ENCODE measurements around the gene KRT28. TPM values are rescaled to one million over a fixed set of nuclear protein-coding genes. Genes with fewer than 3 reads are reported as not detected.
A peak's percentile ranks its signal among the peaks of the same experiment; 100 is the strongest.

KRT28 gene, protein sequence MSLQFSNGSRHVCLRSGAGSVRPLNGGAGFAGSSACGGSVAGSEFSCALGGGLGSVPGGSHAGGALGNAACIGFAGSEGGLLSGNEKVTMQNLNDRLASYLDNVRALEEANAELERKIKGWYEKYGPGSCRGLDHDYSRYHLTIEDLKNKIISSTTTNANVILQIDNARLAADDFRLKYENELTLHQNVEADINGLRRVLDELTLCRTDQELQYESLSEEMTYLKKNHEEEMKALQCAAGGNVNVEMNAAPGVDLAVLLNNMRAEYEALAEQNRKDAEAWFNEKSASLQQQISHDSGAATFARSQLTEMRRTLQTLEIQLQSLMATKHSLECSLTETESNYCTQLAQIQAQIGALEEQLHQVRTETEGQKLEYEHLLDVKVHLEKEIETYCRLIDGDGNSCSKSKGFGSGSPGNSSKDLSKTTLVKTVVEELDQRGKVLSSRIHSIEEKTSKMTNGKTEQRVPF
- total RNA-seq (2014; rRNA removed; shearing (Covaris generic); ENCODE audit: low replicate concordance), result not detected in 2 replicates

DNA sequence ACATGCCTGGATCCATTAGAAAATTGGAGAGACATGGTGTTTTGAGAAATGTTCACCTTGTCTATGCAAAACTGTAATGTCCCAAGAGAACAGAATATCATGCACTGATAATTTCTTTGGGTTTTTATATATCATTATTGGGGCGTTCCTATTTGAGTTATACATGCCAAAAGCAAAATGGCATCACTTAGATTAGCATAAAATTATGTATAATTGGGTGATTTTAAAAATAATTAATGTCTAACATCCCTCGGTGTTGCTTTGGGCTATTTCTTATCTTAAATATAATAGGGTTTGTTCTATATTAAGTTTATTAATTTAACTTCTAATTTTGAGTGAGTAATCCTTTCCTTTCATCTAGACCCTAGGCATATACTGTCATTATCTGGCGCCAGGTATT, at the start of gene KRT28:
Gene KRT28, minus strand, starts transcription at position 101 of the 400 bp plus-strand sequence. Its CDS starts 66 bp downstream, at position 35.
- no peaks in the 10 kb centered on the region for H3K9me3 ChIP-seq
- no peak for DNase-seq
- H3K27me3 ChIP-seq, result no peaks in the 10 kb centered on the region
- no peaks in the 10 kb centered on the region for H3K36me3 ChIP-seq
- H3K4me3 ChIP-seq, result no peak within 1 kb of the TSS

DNA sequence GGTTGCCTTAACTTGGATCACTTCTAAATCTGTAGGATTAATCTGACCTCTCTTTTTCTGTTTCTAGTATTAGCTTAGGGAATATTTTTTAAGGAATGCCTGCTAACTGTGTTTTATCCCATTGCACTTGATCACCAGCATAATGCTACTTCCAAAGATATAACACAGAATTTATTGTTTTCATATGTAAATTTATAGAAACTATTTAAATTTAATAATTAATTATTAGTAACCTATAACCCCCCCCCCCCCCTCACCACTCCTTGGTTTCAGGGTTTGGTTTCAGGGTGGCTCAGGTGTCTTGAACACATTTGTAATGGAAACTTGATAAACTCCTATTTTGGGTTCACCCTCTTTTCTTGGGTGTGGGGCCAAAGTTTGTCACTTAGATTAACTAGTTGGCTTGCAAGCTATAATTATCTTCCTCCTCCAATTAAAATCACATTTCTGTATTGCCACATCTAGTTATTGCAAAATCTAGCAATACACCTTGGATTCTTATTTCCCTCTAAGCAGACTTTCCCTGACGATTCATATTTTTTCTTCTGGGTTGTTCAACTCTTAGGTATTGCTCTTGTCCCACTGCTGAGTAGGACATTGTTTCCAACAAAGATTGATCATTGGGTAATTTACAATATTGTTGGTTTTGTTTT, 49.0 kb upstream of the KRT28 start:
- Histone ChIP-seq H3K27me3 (no peaks in the 10 kb centered on the region), H3K4me3 (no peak overlapping the region), H3K36me3 (no peaks in the 10 kb centered on the region), H3K9me3 (no peaks in the 10 kb centered on the region)
- no peak for DNase-seq

DNA sequence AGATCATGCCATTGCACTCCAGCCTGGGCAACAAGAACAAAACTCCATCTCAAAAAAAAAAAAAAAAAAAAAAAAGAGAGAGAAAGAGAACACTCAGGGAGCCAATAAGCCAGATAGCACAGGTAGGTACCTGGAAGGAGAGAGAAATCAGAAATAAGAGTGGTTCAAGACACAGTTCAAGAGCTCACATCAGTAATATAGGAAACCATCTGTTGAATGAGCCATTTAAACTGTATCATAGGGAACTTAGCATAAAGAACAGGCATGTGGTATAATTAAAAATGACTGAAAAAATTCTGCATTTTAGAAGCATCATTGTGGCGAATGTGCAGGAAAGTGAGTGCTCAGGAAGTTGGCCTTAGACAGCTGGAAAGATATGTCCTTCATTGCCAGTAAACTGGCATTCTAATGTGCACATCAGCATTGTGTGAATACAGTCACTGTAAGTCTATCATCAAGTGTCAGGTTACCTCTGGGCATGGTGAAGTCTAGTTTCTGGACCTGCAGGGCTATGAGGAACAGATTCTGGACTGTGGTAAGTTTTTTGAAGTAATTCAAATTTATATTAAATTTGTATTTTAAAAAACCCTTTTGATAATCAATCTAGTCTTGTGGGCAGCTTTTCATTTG, 46.9 kb upstream of the KRT28 start:
- no peak overlapping the region for H3K4me3 ChIP-seq
- no peak for DNase-seq
- no peaks in the 10 kb centered on the region for H3K9me3 ChIP-seq
- no peaks in the 10 kb centered on the region for H3K27me3 ChIP-seq
- no peaks in the 10 kb centered on the region for H3K36me3 ChIP-seq

DNA sequence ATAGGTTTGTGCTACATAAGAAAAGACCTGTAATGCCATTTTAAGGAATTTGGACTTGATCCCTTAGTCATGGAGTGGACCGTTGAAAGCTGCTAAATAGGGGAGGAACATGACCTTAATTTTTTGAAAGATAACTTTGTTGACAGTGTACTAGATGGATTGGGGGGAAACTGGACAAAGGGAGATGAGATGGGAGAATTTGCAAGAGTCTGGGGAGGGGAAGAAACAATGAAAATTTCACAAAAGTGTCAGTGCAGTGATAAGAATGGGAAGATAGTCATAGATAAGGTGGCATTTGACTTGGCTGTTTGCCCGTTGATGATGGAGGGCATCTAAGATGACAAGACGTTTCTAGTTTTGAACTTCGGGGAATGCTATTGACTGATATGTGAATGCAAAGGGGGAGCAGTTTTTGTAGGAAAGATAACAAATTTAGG, 44.9 kb upstream of the KRT28 start:
- H3K27me3 ChIP-seq, result no peaks in the 10 kb centered on the region
- H3K9me3 ChIP-seq, result no peaks in the 10 kb centered on the region
- DNase-seq, result no peak
- no peaks in the 10 kb centered on the region for H3K36me3 ChIP-seq
- H3K4me3 ChIP-seq, result no peak overlapping the region

DNA sequence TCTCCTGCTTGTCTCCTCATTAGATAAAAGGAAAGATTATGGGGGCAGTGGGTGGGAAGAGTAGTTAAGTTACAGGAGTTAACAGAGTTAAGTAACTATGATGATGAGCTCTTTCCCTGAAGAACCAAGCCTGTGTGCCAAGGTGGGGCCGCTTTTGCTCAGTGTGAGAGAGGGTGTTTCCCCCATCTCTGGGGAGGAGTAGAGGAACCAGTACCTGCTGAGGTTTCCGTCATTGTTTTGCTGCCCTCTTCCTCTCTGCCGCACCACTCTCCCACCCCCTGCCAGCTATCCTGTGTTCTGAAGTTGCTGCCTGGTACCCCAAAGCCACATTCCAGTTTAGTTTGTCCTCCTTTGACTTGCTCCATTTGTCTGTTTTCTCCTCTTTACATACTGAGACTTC, 43.5 kb upstream of the KRT28 start:
- no peak for DNase-seq
- Histone ChIP-seq H3K27me3 (no peaks in the 10 kb centered on the region), H3K9me3 (no peaks in the 10 kb centered on the region), H3K36me3 (no peaks in the 10 kb centered on the region), H3K4me3 (no peak overlapping the region)

DNA sequence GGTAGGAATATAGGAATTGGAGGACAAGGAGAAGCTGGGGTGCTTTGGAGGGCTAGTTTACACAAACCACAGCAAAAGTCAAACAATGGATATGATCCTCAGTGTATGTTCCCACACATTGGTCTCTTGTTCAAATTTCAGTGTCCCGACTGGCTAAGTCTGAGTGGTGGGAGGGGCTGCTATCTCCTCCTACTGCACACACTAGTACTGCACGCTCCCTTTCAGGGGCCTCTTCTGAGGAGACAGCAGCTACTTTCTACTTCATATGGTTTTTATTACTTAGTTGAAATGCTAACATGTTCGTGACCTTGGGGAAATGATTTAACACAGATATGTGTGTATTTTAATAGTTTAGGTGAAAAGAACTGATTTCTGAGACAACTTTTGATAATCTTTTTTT, 41.5 kb upstream of the KRT28 start:
- H3K4me3 ChIP-seq, result no peak overlapping the region
- no peak for DNase-seq
- H3K36me3 ChIP-seq, result no peaks in the 10 kb centered on the region
- H3K9me3 ChIP-seq, result no peaks in the 10 kb centered on the region
- no peaks in the 10 kb centered on the region for H3K27me3 ChIP-seq

DNA sequence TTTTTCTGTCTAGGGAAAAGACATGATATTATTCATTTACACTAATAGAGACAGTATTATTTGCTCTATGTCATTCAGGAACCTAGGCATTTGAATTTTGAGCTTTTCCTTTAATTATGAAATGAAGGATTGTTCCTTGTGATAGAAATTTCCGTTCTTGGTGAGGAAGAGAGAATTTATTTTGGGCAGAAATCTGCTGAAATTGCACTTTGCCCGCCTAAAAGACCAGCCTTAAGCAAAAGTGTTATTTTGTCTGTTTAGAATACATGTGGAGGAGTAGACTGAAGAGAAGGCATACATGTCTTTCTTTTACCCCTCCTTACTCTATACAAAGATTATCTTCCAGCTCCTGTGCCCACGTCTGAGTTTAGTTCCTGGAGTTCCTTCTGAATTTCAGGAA, 39.4 kb upstream of the KRT28 start:
- Histone ChIP-seq H3K27me3 (no peaks in the 10 kb centered on the region), H3K36me3 (peaks cover 8% of the 10 kb centered on the region), H3K9me3 (no peaks in the 10 kb centered on the region), H3K4me3 (no peak overlapping the region)
- DNase-seq, result no peak

DNA sequence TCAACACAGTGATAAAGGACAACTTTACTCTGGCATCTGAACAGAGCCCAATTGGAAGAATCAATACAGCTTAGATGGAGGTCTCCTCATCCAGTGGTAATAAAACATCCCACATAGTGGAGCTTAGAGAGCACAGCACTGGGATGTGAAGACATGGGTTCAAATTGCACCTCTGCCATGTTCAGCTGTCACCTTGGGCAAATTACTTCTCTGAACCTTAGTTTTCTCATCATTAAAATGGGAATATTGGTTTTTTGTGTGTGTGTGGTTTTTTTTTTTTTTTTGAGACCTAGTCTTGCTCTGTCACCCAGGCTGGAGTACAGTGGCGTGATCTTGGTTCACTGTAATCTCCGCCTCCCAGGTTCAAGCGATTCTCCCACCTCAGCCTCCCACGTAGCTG, 36.3 kb upstream of the KRT28 start:
- DNase-seq, result no peak
- no peaks in the 10 kb centered on the region for H3K27me3 ChIP-seq
- no peak overlapping the region for H3K4me3 ChIP-seq
- H3K36me3 ChIP-seq, result peaks cover 8% of the 10 kb centered on the region
- H3K9me3 ChIP-seq, result no peaks in the 10 kb centered on the region

DNA sequence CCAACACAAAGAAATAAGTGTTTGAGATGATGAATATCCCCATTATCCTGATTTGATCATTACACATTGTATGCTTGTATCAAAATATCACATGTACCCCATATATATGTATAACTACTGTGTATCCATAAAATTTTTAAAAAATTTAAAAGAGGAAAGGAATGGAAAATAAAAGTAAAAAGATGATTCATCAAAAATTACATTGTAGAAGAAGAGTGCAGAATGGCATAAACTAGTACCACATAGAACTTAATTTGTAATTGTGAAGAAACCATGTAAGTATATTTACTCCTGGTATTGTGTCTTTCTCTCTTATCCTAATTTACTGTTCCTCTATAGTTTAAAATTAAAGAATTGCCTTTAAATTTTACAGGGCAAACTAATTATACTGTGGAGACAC, 34.1 kb upstream of the KRT28 start:
- H3K4me3 ChIP-seq, result no peak overlapping the region
- DNase-seq, result no peak
- H3K36me3 ChIP-seq, result peaks cover 8% of the 10 kb centered on the region
- H3K9me3 ChIP-seq, result no peaks in the 10 kb centered on the region
- H3K27me3 ChIP-seq, result no peaks in the 10 kb centered on the region

DNA sequence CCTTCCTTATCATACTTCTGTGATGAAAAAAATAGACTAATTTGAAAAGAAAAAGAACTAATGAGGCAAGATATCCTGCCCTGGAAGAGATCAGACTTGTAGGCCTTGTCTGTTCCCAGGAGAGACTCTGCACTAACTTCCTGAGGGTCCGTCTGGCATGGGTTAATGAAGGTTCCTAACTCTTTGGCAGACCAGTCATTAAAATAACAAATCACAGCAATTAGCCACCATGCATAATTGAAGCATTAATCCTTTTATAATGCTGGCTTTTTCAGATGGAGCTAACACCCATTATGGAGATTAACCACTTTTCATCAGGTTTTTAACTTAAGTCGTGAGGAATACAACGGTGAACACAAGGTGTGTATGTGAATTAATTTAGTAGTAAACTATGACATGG, 33.1 kb upstream of the KRT28 start:
- H3K4me3 ChIP-seq, result no peak overlapping the region
- H3K9me3 ChIP-seq, result no peaks in the 10 kb centered on the region
- no peaks in the 10 kb centered on the region for H3K27me3 ChIP-seq
- peaks cover 8% of the 10 kb centered on the region for H3K36me3 ChIP-seq
- DNase-seq, result no peak

DNA sequence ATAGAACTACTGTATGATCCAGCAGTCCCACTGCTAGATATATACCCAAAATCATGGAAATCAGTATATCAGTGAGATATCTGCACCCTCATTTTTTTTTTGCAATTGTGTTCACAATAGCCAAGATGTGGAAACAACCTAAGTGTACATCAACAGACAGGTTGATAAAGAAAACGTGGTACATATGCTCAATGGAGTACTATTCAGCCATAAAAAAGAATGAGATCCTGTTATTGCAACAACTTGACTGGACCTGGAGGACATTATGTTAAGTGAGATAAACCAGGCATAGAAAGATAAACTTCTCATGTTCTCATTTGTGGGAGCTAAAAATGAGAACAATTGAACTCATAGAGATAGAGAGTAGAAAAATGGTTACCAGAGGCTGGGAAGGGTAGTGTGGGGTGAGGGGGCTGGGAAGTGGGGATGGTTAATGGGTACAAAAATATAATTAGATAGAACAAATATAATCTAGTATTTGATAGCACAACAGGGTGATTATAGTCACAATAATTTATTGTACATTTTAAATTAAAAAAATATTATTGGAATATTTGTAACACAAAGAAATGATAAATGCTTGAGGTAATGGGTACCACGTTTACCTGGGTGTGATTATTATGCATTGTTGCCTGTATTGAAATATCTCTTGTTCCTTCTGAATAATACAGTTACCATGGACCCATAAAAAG, 30.5 kb upstream of the KRT28 start:
- H3K36me3 ChIP-seq, result no peaks in the 10 kb centered on the region; the same call in 1 of the 2 replicates
- no peak overlapping the region for H3K4me3 ChIP-seq
- no peaks in the 10 kb centered on the region for H3K27me3 ChIP-seq
- DNase-seq, result no peak
- no peaks in the 10 kb centered on the region for H3K9me3 ChIP-seq

DNA sequence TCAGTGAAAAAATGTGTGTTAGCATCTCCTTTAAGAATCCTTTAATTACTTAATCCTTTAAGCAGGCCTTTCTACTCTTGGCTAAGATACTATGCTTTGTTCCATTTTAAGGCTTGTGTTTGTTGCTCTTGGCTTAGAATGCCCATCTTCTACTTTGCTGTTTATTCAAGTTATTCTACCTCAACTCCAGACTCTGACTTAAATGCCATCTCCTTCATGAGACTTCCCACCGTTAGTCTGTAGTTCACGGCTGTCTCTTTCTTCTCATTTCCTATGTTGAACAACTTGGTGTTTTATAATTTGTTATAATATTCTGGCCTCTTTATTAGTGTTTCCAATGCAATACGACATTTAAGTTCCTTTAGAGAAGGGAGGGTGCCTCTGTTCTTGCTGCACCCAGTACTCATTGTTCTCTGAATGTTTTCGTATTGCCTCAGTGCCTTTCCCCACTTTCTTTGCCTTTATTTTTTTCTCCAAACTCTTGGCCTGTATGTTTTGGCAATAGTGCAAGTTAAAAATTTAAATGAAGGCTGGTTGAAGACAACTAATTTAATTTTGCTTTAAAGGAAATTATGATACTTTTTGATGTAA, 28.8 kb upstream of the KRT28 start:
- DNase-seq, result no peak
- Histone ChIP-seq H3K9me3 (no peaks in the 10 kb centered on the region), H3K36me3 (no peaks in the 10 kb centered on the region), H3K27me3 (no peaks in the 10 kb centered on the region), H3K4me3 (no peak overlapping the region)

DNA sequence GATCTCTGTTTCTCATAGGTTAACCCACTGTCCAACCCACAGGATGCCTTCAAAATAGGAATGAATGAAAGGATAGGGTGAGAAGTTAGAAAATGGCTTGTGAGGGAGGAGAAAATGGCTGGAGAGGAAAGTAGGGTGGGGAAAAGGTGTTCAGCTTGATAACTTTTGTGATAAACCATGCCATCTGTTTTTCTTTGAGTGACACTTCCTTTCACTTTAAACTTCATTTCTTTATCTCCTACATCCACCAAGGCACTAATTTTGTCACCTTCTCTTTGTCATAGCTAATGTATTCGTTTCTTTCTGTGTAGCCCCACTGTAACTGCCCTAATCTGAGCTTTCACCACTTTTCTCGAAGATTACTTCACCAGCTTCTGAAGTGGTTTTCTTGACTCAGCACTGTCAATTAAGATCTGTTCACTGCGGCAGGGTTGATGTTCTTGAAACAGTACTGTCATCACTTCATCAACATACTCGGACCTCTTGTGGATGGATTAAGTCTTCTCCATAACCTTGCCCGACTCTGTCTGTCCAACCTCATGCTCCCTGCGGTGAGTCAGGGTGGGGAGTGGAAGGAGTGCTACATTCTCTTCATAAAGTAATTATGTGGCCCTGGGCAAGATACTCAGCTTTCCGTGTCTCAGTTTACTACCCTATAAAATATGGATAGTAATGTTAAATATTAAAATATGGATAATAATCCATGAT, 28.1 kb upstream of the KRT28 start:
- no peaks in the 10 kb centered on the region for H3K27me3 ChIP-seq
- no peaks in the 10 kb centered on the region for H3K36me3 ChIP-seq
- DNase-seq, result peak; percentile 85
- no peaks in the 10 kb centered on the region for H3K9me3 ChIP-seq
- no peak overlapping the region for H3K4me3 ChIP-seq

DNA sequence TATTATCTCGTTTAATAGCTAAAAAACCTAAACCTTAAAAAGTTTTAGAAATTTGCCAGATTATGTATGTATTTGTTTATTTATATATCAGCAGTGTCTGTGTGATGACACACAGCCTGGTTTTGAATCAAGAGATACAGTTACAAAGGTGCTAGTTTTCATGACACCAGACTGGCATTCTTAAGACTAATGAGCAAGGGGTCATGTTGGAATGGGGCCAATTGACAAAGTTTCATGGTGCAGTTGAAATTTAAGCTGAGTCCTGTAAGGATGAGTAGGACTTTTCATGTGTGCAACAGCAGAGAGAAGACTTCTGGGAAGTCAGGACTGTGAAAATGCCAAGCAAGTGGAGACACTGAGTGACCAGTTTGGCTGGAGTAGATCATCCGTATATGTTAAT, 25.8 kb upstream of the KRT28 start:
- DNase-seq, result peak; percentile 29

DNA sequence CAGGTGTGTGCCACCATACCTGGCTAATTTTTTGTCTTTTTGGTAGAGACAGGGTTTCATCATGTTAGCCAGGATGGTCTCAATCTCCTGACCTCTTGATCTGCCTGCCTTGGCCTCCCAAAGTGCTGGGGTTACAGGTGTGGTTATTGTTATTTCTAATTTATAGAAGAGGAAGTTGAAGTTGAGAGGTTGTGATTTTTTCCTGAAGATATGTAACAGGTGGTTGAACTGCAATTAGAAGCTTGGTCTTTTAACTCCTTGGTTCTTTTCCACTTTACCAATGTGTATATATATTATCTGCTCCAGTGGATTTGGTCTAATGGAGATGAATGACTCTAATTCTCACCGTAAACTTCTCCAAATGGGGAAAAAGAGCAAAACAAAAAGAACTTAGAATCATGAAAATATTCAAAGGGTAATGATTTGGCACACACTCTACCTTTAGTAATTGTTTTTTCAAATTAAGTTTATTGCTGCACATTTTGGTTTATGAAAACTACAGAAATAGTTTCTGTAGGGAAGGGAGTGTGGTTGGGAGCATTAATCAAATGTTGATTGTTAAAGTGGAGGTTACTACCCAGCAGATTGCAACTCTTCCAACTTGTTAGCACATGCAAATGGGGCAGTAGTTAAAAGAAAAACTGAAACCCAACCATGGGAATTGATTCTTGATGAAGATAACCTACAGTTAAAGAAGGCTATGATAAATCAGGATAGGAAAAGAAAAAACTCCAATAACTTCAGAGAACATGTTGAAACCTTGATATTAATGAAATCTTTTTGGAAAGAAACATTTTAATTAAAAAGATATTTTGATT, 24.5 kb upstream of the KRT28 start:
- no peaks in the 10 kb centered on the region for H3K36me3 ChIP-seq

More for the DNA sequence above, 25.8 kb upstream of the KRT28 start:
- Histone ChIP-seq H3K4me3 (no peak overlapping the region), H3K9me3 (no peaks in the 10 kb centered on the region), H3K27me3 (no peaks in the 10 kb centered on the region), H3K36me3 (no peaks in the 10 kb centered on the region)

More for the DNA sequence above, 24.5 kb upstream of the KRT28 start:
- H3K4me3 ChIP-seq, result no peak overlapping the region
- no peak for DNase-seq
- H3K9me3 ChIP-seq, result no peaks in the 10 kb centered on the region
- H3K27me3 ChIP-seq, result no peaks in the 10 kb centered on the region

All from MG63 (cell line).